Occipital lobe (tissue), 2 donors: ENCODE measurements around the gene SCUBE3. TPM values are rescaled to one million over a fixed set of nuclear protein-coding genes. Genes with fewer than 3 reads are reported as not detected.

ENCODE experiments used
- DNase-seq: peaks from one replicate; lab custom pipeline; 2025; lab: John Stamatoyannopoulos, UW
- total RNA-seq: library from RNA; depleted of rRNA; stranded (reverse); fragments of >200 nt; gene quantifications from one replicate; pipeline ENCODE4 v1.2.3, GENCODE V29; 2014

SCUBE3 gene
- total RNA-seq, 1 donor from 2014 or later, result 1.7 TPM

GRCh38 chr6:35267446-35267845 lies 53.7 kb downstream of the SCUBE3 start:
- no peak for DNase-seq

GRCh38 chr6:35267897-35268296 lies 54.1 kb downstream of the SCUBE3 start:
- DNase-seq, result no peak

- no peak for DNase-seq
These were observed 58.2 kb downstream of the SCUBE3 start for GRCh38 chr6:35272005-35272404.

GRCh38 chr6:35273822-35274559 lies 60.2 kb downstream of the SCUBE3 start:
- DNase-seq, result no peak

- no peak for DNase-seq
These were observed 62.0 kb downstream of the SCUBE3 start for GRCh38 chr6:35275744-35276260.

GRCh38 chr6:35278708-35279107 lies 65.0 kb downstream of the SCUBE3 start:
- DNase-seq, result no peak

GRCh38 chr6:35280903-35281302 lies 67.1 kb downstream of the SCUBE3 start:
- no peak for DNase-seq

GRCh38 chr6:35282472-35282871 lies 68.7 kb downstream of the SCUBE3 start:
- no peak for DNase-seq

- no peak for DNase-seq
These were observed 69.6 kb downstream of the SCUBE3 start for GRCh38 chr6:35283361-35283760.

- no peak for DNase-seq
These were observed 74.1 kb downstream of the SCUBE3 start for GRCh38 chr6:35287671-35288396.

- DNase-seq, result no peak
These were observed 75.1 kb downstream of the SCUBE3 start for GRCh38 chr6:35288834-35289233.

- no peak for DNase-seq
These were observed 77.7 kb downstream of the SCUBE3 start for GRCh38 chr6:35291491-35291890.

- DNase-seq, result no peak
These were observed 78.7 kb downstream of the SCUBE3 start for GRCh38 chr6:35292494-35292893.

GRCh38 chr6:35293681-35294080 lies 79.9 kb downstream of the SCUBE3 start:
- DNase-seq, result no peak

- no peak for DNase-seq
These were observed 80.7 kb downstream of the SCUBE3 start for GRCh38 chr6:35294308-35294945.

GRCh38 chr6:35295036-35295435 lies 81.3 kb downstream of the SCUBE3 start:
- DNase-seq, result no peak

- DNase-seq, result no peak
These were observed 82.0 kb downstream of the SCUBE3 start for GRCh38 chr6:35295521-35296315.

- no peak for DNase-seq
These were observed 83.3 kb downstream of the SCUBE3 start for GRCh38 chr6:35296931-35297600.

- peak; percentile 19 for DNase-seq
These were observed 84.1 kb downstream of the SCUBE3 start, which contains the start of gene DEF6 for GRCh38 chr6:35297601-35298481. Gene DEF6 (plus strand): TSS chr6:35297818. CDS start chr6:35297857, 39 bp downstream.
